ENCODE data around the gene OGDH.

GRCh38 chr7:44693641-44694313 is 87.3 kb downstream of the OGDH start:
- TF ChIP-seq CTCF (IDR thresholded peaks at IDR 0.05; ENCODE audit: low read length) (no peak), EZH2 (IDR thresholded peaks at IDR 0.05; ENCODE audit: borderline replicate concordance, low read length) (no peak)

Measured in OCI-LY1 (cell line).